ENCODE measurements around the gene DLGAP4.
"Not testable (repeated sequence)": the region's sequence is repeated elsewhere in the genome, so short reads cannot be mapped to it uniquely, and the experiment has no call there.

DLGAP4 gene

GRCh38 chr20:36473164-36473563 lies 167.0 kb downstream of the DLGAP4 start:
- Histone ChIP-seq H3K27me3 (ENCODE audit: control insufficient read depth in 2 of 2, insufficient read depth in 2 of 2, low read length in 2 of 2) (no peaks in the 10 kb centered on the region), H3K4me1 (ENCODE audit: control insufficient read depth in 2 of 2, insufficient read depth in 2 of 2, low read length in 2 of 2) (peaks cover 33 to 34% of the 10 kb centered on the region in 2 donors), H3K9me3 (ENCODE audit: control insufficient read depth in 2 of 2, low read length in 2 of 2) (no peaks in the 10 kb centered on the region), H3K4me3 (ENCODE audit: low read length in 2 of 2) (peak overlapping the region in 1 of 2 donors; percentile 40), H3K27ac (ENCODE audit: low read depth in 2 of 2, low read length in 2 of 2) (peak overlapping the region; percentile 72 to 79), H3K9ac (ENCODE audit: low read depth in 1 of 2, low read length in 2 of 2) (peak overlapping the region in 1 of 2 donors; percentile 28), H3K36me3 (ENCODE audit: control insufficient read depth in 2 of 2, insufficient read depth in 2 of 2, low read length in 2 of 2) (no peaks in the 10 kb centered on the region)

- Histone ChIP-seq H3K9me3 (ENCODE audit: control insufficient read depth in 2 of 2, low read length in 2 of 2) (no peaks in the 10 kb centered on the region), H3K9ac (ENCODE audit: low read depth in 1 of 2, low read length in 2 of 2) (no peak overlapping the region), H3K4me3 (ENCODE audit: low read length in 2 of 2) (no peak overlapping the region), H3K36me3 (ENCODE audit: control insufficient read depth in 2 of 2, insufficient read depth in 2 of 2, low read length in 2 of 2) (no peaks in the 10 kb centered on the region), H3K27ac (ENCODE audit: low read depth in 2 of 2, low read length in 2 of 2) (no peak overlapping the region), H3K27me3 (ENCODE audit: control insufficient read depth in 2 of 2, insufficient read depth in 2 of 2, low read length in 2 of 2) (no peaks in the 10 kb centered on the region), H3K4me1 (ENCODE audit: control insufficient read depth in 2 of 2, insufficient read depth in 2 of 2, low read length in 2 of 2) (peaks cover 25 to 28% of the 10 kb centered on the region in 2 donors)
Observed at GRCh38 chr20:36474563-36474962, 168.4 kb downstream of the DLGAP4 start.

GRCh38 chr20:36475054-36475453 lies 168.9 kb downstream of the DLGAP4 start:
- not testable (repeated sequence) for H3K9me3 ChIP-seq (ENCODE audit: control insufficient read depth in 2 of 2, low read length in 2 of 2); H3K27ac ChIP-seq (ENCODE audit: low read depth in 2 of 2, low read length in 2 of 2); H3K4me3 ChIP-seq (ENCODE audit: low read length in 2 of 2); H3K27me3 ChIP-seq (ENCODE audit: control insufficient read depth in 2 of 2, insufficient read depth in 2 of 2, low read length in 2 of 2); H3K36me3 ChIP-seq (ENCODE audit: control insufficient read depth in 2 of 2, insufficient read depth in 2 of 2, low read length in 2 of 2); H3K9ac ChIP-seq (ENCODE audit: low read depth in 1 of 2, low read length in 2 of 2)
- H3K4me1 ChIP-seq (ENCODE audit: control insufficient read depth in 2 of 2, insufficient read depth in 2 of 2, low read length in 2 of 2): peaks cover 20 to 24% of the 10 kb centered on the region in 2 donors

- H3K36me3 ChIP-seq (ENCODE audit: control insufficient read depth in 2 of 2, insufficient read depth in 2 of 2, low read length in 2 of 2): no peaks in the 10 kb centered on the region
- H3K4me1 ChIP-seq (ENCODE audit: control insufficient read depth in 2 of 2, insufficient read depth in 2 of 2, low read length in 2 of 2): peaks cover 8% of the 10 kb centered on the region in 2 donors
- no peaks in the 10 kb centered on the region for H3K27me3 ChIP-seq (ENCODE audit: control insufficient read depth in 2 of 2, insufficient read depth in 2 of 2, low read length in 2 of 2)
- no peak overlapping the region for H3K4me3 ChIP-seq (ENCODE audit: low read length in 2 of 2)
- no peak overlapping the region for H3K9ac ChIP-seq (ENCODE audit: low read depth in 1 of 2, low read length in 2 of 2)
- H3K27ac ChIP-seq (ENCODE audit: low read depth in 2 of 2, low read length in 2 of 2): no peak overlapping the region
- no peaks in the 10 kb centered on the region for H3K9me3 ChIP-seq (ENCODE audit: control insufficient read depth in 2 of 2, low read length in 2 of 2)
Observed at GRCh38 chr20:36477475-36477874, 171.3 kb downstream of the DLGAP4 start.

- Histone ChIP-seq H3K9me3 (ENCODE audit: control insufficient read depth in 2 of 2, low read length in 2 of 2) (no peaks in the 10 kb centered on the region), H3K27ac (ENCODE audit: low read depth in 2 of 2, low read length in 2 of 2) (no peak overlapping the region), H3K36me3 (ENCODE audit: control insufficient read depth in 2 of 2, insufficient read depth in 2 of 2, low read length in 2 of 2) (no peaks in the 10 kb centered on the region), H3K27me3 (ENCODE audit: control insufficient read depth in 2 of 2, insufficient read depth in 2 of 2, low read length in 2 of 2) (no peaks in the 10 kb centered on the region), H3K4me1 (ENCODE audit: control insufficient read depth in 2 of 2, insufficient read depth in 2 of 2, low read length in 2 of 2) (no peaks in the 10 kb centered on the region), H3K9ac (ENCODE audit: low read depth in 1 of 2, low read length in 2 of 2) (no peak overlapping the region), H3K4me3 (ENCODE audit: low read length in 2 of 2) (no peak overlapping the region)
Observed at GRCh38 chr20:36478137-36478905, 172.2 kb downstream of the DLGAP4 start.

- H3K9ac ChIP-seq (ENCODE audit: low read depth in 1 of 2, low read length in 2 of 2): no peak overlapping the region
- no peak overlapping the region for H3K27ac ChIP-seq (ENCODE audit: low read depth in 2 of 2, low read length in 2 of 2)
- no peak overlapping the region for H3K4me3 ChIP-seq (ENCODE audit: low read length in 2 of 2)
- peaks cover 0 to 5% of the 10 kb centered on the region in 2 donors for H3K4me1 ChIP-seq (ENCODE audit: control insufficient read depth in 2 of 2, insufficient read depth in 2 of 2, low read length in 2 of 2)
- no peaks in the 10 kb centered on the region for H3K27me3 ChIP-seq (ENCODE audit: control insufficient read depth in 2 of 2, insufficient read depth in 2 of 2, low read length in 2 of 2)
- H3K36me3 ChIP-seq (ENCODE audit: control insufficient read depth in 2 of 2, insufficient read depth in 2 of 2, low read length in 2 of 2): no peaks in the 10 kb centered on the region
- H3K9me3 ChIP-seq (ENCODE audit: control insufficient read depth in 2 of 2, low read length in 2 of 2): no peaks in the 10 kb centered on the region
Observed at GRCh38 chr20:36479938-36480337, 173.8 kb downstream of the DLGAP4 start.

- Histone ChIP-seq H3K4me1 (ENCODE audit: control insufficient read depth in 2 of 2, insufficient read depth in 2 of 2, low read length in 2 of 2) (peaks cover 0 to 5% of the 10 kb centered on the region in 2 donors), H3K27ac (ENCODE audit: low read depth in 2 of 2, low read length in 2 of 2) (no peak overlapping the region), H3K4me3 (ENCODE audit: low read length in 2 of 2) (no peak overlapping the region), H3K9me3 (ENCODE audit: control insufficient read depth in 2 of 2, low read length in 2 of 2) (no peaks in the 10 kb centered on the region), H3K36me3 (ENCODE audit: control insufficient read depth in 2 of 2, insufficient read depth in 2 of 2, low read length in 2 of 2) (no peaks in the 10 kb centered on the region), H3K9ac (ENCODE audit: low read depth in 1 of 2, low read length in 2 of 2) (no peak overlapping the region), H3K27me3 (ENCODE audit: control insufficient read depth in 2 of 2, insufficient read depth in 2 of 2, low read length in 2 of 2) (no peaks in the 10 kb centered on the region)
Observed at GRCh38 chr20:36480456-36481048, 174.4 kb downstream of the DLGAP4 start.

GRCh38 chr20:36481380-36482043 lies 175.4 kb downstream of the DLGAP4 start:
- Histone ChIP-seq H3K9me3 (ENCODE audit: control insufficient read depth in 2 of 2, low read length in 2 of 2) (no peaks in the 10 kb centered on the region), H3K4me1 (ENCODE audit: control insufficient read depth in 2 of 2, insufficient read depth in 2 of 2, low read length in 2 of 2) (peaks cover 0 to 5% of the 10 kb centered on the region in 2 donors), H3K36me3 (ENCODE audit: control insufficient read depth in 2 of 2, insufficient read depth in 2 of 2, low read length in 2 of 2) (no peaks in the 10 kb centered on the region), H3K27me3 (ENCODE audit: control insufficient read depth in 2 of 2, insufficient read depth in 2 of 2, low read length in 2 of 2) (no peaks in the 10 kb centered on the region), H3K4me3 (ENCODE audit: low read length in 2 of 2) (no peak overlapping the region), H3K9ac (ENCODE audit: low read depth in 1 of 2, low read length in 2 of 2) (no peak overlapping the region), H3K27ac (ENCODE audit: low read depth in 2 of 2, low read length in 2 of 2) (no peak overlapping the region)

- no peaks in the 10 kb centered on the region for H3K9me3 ChIP-seq (ENCODE audit: control insufficient read depth in 2 of 2, low read length in 2 of 2)
- no peaks in the 10 kb centered on the region for H3K27me3 ChIP-seq (ENCODE audit: control insufficient read depth in 2 of 2, insufficient read depth in 2 of 2, low read length in 2 of 2)
- no peak overlapping the region for H3K9ac ChIP-seq (ENCODE audit: low read depth in 1 of 2, low read length in 2 of 2)
- no peak overlapping the region for H3K4me3 ChIP-seq (ENCODE audit: low read length in 2 of 2)
- peaks cover 0 to 5% of the 10 kb centered on the region in 2 donors for H3K4me1 ChIP-seq (ENCODE audit: control insufficient read depth in 2 of 2, insufficient read depth in 2 of 2, low read length in 2 of 2)
- no peak overlapping the region for H3K27ac ChIP-seq (ENCODE audit: low read depth in 2 of 2, low read length in 2 of 2)
- no peaks in the 10 kb centered on the region for H3K36me3 ChIP-seq (ENCODE audit: control insufficient read depth in 2 of 2, insufficient read depth in 2 of 2, low read length in 2 of 2)
Observed at GRCh38 chr20:36482044-36482473, 175.9 kb downstream of the DLGAP4 start.

Data from mucosa of rectum (tissue), 2 donors.